ENCODE results near the gene PLEK2. TPM values are rescaled to one million over a fixed set of nuclear protein-coding genes. Genes with fewer than 3 reads are reported as not detected.

Gene PLEK2
- total RNA-seq, result 12.2 and 48.1 TPM in 2 replicates

DNA sequence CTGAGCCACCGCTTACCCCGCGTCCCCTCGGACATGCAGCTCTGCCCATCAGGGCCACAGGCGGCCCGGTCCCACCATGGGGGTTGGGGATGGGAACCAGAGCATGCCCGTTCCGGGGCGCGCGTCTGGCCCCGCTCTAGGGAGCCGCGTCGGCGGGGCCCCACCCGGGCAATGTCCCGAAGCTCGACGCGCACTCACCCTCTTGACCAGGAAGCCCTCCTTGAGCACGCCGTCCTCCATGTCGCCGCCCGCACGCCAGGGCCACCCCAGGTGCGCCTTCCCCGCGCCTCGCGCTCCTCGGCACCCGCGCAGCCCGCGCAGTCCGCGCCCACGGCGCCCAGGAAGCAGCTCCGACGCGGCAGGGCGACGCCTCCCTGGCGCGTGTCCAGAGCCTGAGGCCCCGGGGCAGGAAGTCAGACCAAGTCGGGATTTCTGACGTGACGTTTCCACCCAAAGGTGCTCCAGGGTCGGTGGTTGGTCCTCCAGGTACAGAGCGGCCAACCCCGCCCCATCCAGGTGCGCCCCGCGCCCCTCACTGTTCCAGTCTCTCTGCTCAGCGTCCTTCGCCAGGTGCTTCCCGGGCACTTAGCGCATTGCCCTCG is at the start of gene PLEK2:
PLEK2 (minus strand) TSS at position 346 of the 602 bp plus-strand sequence; CDS start at position 240, 106 bp downstream.

DNA sequence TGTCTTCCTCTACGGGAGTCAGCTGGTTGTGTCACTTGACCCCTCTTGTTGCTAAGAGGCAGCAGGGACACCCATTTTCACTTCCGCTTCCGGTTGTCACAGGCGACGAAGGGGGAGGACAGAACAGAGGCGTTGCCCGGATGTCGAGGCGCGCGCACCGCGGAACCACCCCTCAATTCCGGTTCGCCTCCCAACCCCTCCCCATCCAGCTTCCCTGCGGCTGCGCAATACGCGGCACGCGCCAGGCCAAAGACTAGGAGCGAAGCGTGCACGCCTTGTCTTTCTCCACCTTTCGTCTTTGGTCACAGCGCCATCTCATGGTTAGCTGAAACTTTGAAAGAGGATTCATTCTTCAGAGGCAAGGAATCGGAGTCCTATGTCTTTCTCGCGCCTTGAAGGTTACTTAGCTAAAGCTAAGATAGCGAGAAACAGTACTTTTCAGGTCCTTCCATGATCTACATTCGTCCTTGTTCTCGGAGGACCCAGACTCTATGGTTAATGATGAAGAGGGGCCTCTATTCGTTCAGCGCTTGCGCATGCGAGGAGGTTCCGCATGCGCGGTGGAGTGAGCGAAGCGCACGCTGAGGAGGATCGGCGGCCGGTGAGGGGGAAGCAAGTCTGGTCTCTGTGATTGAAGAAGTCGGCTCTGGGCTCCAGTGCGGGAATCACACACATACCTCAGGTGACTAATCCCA is 52.0 kb downstream of the PLEK2 start, which contains the start of the genes ATP6V1D and EIF2S1:
ATP6V1D (minus strand) TSS at position 30 of the 695 bp plus-strand sequence. CDS start 106 bp downstream, outside the sequence.
EIF2S1 (plus strand) TSS at position 554 of the 695 bp plus-strand sequence. CDS start 4,440 bp downstream, outside the sequence.

Other genes starting within 250 kb of the PLEK2 start
- gene GARIN2, start 222.7 kb downstream of the PLEK2 start, total RNA-seq, result not detected in 2 replicates
- gene PALS1, start 170.7 kb downstream of the PLEK2 start, total RNA-seq, result 10.9 and 14.3 TPM in 2 replicates
- gene ATP6V1D, start 52.4 kb downstream of the PLEK2 start, total RNA-seq, result 58.5 and 65.8 TPM in 2 replicates
- 49.9 and 102 TPM in 2 replicates for gene EIF2S1, start 51.8 kb downstream of the PLEK2 start, total RNA-seq
- gene TMEM229B, start 76.6 kb upstream of the PLEK2 start, total RNA-seq, result 0.16 and 1.0 TPM in 2 replicates
- gene PLEKHH1, start 121.1 kb upstream of the PLEK2 start, total RNA-seq, result 3.1 and 10.6 TPM in 2 replicates
- gene PIGH, start 188.1 kb upstream of the PLEK2 start, total RNA-seq, result 17.2 and 18.6 TPM in 2 replicates
- 1.5 and 16.1 TPM in 2 replicates for gene ARG2, start 207.8 kb upstream of the PLEK2 start, total RNA-seq